ENCODE data around the gene SLAMF6.

- TF ChIP-seq CTCF (conservative IDR thresholded peaks at IDR 0.05; ENCODE audit: low read depth, low read length), result no peak
- no peak for TF ChIP-seq EZH2 (IDR thresholded peaks at IDR 0.05; ENCODE audit: borderline replicate concordance, low read depth, low read length, poor library complexity, severe bottlenecking)
Measured at GRCh38 chr1:160436966-160437365, 86.1 kb downstream of the SLAMF6 start.
